ENCODE results near the gene IGHMBP2. TPM values are rescaled to one million over a fixed set of nuclear protein-coding genes. Genes with fewer than 3 reads are reported as not detected.

Gene IGHMBP2
- total RNA-seq, 1 experiment from 2014 or later: 24.0 TPM

DNA sequence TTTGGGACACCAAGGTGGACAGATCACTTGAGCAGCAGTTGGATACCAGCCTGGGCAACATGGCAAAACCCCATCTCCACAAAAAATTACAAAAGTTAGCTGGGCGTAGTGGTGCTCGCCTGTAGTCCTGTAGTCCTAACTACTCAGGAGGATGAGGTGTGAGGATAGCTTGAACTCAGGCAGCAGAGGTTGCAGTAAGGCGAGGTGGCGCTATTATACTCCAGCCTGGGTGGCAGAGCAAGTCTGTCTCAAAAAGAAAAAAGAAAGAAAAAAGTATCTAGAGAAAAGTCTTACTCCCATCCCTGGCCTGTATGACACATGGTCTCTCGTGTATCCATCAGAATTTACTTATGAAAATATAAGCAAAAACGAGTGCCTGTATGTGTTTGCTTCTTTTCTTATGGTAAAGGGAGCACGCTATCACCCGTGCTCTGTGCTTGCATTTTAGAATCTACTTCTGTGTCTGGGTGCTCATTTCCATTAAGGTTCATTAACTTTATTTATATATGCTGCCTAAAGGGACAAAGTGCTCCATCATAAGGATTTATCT is 46.6 kb upstream of the IGHMBP2 start:
- Histone ChIP-seq H3K9me3 (ENCODE audit: control insufficient read depth, low read depth, low read length) (no peaks in the 10 kb centered on the region), H4K20me1 (ENCODE audit: control insufficient read depth, insufficient read depth, insufficient read length) (no peaks in the 10 kb centered on the region), H3K18ac (ENCODE audit: insufficient read length, low read depth, low read length) (no peak overlapping the region), H2BK20ac (ENCODE audit: low read depth, low read length, poor library complexity, severe bottlenecking) (no peak overlapping the region), H3K14ac (ENCODE audit: insufficient read depth, low read length) (no peak overlapping the region), H3K4ac (ENCODE audit: low read depth, low read length) (no peak overlapping the region), H3K56ac (ENCODE audit: insufficient read length, low read depth, low read length) (no peak overlapping the region), H2BK5ac (ENCODE audit: insufficient read length, low read length) (no peak overlapping the region), H3K79me2 (ENCODE audit: insufficient read depth, low read length) (no peaks in the 10 kb centered on the region), H4K8ac (replicated peaks; ENCODE audit: insufficient read length, low read depth, low read length) (no peak overlapping the region), H4K91ac (ENCODE audit: insufficient read length, low read depth, low read length) (no peak overlapping the region), H4K5ac (ENCODE audit: insufficient read length, low read depth, low read length) (no peak overlapping the region), H2BK12ac (ENCODE audit: insufficient read length, low read depth, low read length) (no peak overlapping the region), H3T11ph (ENCODE audit: low read length) (no peak overlapping the region), H2BK15ac (ENCODE audit: low read depth, low read length) (no peak overlapping the region), H2BK120ac (ENCODE audit: low read depth, low read length, poor library complexity, severe bottlenecking) (no peak overlapping the region), H2AFZ (ENCODE audit: low read length) (no peak overlapping the region), H3K9ac (ENCODE audit: extremely low read depth, insufficient read length, low read length) (no peak overlapping the region), H3K23me2 (ENCODE audit: insufficient read length, low read depth, low read length, poor library complexity, severe bottlenecking) (peaks cover 6% of the 10 kb centered on the region), H3K79me1 (ENCODE audit: insufficient read depth, low read depth, low read length, poor library complexity, severe bottlenecking) (no peaks in the 10 kb centered on the region), H3K4me2 (ENCODE audit: insufficient read depth, insufficient read length, low read length) (no peak overlapping the region), H3K23ac (ENCODE audit: insufficient read length, low read depth, low read length) (no peak overlapping the region), H3K27me3 (ENCODE audit: insufficient read depth, low read length) (peaks cover 6% of the 10 kb centered on the region; the same call in 1 of the 2 replicates), H3K4me1 (ENCODE audit: insufficient read depth, low read length) (no peaks in the 10 kb centered on the region), H3K27ac (ENCODE audit: insufficient read length, low read depth, low read length) (no peak overlapping the region), H2AK5ac (ENCODE audit: insufficient read length, low read length) (no peak overlapping the region)
- Mint-ChIP-seq H3K27me3 (ENCODE audit: low read depth) (peaks cover 39% of the 10 kb centered on the region), H3K4me3 (no peak overlapping the region), H3K9me3 (peaks cover 3 to 11% of the 10 kb centered on the region in 2 experiments; a peak in 1 of 5 replicates), H3K36me3 (ENCODE audit: insufficient read depth in 1 of 3, low read depth in 3 of 3) (peaks cover 0 to 3% (median 2%) of the 10 kb centered on the region in 3 experiments; a peak in 1 of 7 replicates), H3K27ac (no peak overlapping the region), H3K4me1 (peaks cover 5% of the 10 kb centered on the region in 2 experiments; a peak in 2 of 4 replicates)
- no CpG with 5 or more reads among the region's 8 CpGs for WGBS (ENCODE audit: extremely low coverage, insufficient read length, low lambda C conversion rate)
- no peak for DNase-seq
- peak; percentile 25; the same call in 1 of the 3 replicates for TF ChIP-seq CTCF (conservative IDR thresholded peaks at IDR 0.05)
